HG02759 (cell line): ENCODE data around the gene SOAT2.
"Not testable (repeated sequence)": the region's sequence is repeated elsewhere in the genome, so short reads cannot be mapped to it uniquely, and the experiment has no call there.

Experiments used
- ATAC-seq: cut with Tn5 transposase; IDR thresholded peaks from one replicate; pipeline ENCODE4 v1.9.1; 2021; ENCODE audit warnings: mild to moderate bottlenecking, moderate library complexity; ENCODE audit not compliant: unreplicated experiment

Gene SOAT2

DNA sequence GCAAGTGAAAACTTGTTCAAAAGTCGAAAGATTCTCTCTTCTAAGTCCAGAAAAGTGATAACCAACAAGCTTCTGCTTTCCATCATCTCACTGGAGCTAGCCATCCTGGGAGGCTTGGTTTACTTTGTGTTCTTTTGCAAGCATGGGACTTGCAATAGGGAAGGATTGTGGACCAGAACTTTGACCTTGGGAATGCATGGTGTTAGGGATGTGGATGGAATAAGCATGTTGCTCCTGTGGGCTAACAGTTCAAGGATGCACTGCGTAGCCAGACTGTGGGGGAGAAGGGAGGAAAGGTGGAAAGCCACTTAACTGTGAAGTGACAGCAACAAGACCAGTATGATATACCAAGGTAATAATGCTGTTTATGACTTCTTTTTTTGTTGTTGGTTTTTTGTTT is 28.6 kb downstream of the SOAT2 start:
- no peak for ATAC-seq

DNA sequence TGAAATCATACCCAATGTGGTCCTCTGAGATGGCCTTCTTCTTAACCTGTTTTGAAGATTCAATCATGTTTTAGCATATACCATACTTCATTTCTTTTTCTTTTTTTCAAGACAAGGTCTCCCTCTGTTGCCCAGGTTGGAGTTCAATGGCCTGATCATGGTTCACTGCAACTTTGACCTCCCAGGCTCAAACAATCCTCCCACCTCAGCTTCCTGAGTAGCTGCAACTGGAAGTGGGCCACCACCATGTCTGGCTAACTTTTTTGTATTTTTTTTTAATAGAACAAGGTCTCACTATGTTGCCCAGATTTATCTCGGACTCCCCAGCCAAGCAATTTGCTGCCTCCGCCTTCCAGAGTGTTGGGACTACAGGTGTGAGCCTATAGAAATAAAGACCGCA is 30.4 kb downstream of the SOAT2 start:
- ATAC-seq: no peak

DNA sequence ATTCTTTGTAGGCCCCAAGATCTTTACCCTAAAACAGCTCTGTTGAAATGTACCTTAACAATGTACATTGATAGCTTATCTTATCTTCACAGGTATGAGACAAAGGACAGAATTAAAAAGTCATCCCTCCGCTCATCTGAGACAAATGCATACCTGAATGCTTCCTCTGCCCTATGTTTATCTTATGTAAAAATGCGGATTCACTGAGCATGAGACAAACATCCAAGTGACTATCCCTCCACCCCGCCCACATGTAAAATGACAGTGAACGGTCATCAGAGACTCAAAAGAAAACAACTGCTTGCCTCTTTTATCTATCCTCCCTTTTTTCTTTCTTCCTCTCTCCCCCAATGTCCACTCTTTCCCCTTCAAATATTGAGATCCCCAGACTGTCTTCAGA is 40.1 kb downstream of the SOAT2 start:
- ATAC-seq: no peak

DNA sequence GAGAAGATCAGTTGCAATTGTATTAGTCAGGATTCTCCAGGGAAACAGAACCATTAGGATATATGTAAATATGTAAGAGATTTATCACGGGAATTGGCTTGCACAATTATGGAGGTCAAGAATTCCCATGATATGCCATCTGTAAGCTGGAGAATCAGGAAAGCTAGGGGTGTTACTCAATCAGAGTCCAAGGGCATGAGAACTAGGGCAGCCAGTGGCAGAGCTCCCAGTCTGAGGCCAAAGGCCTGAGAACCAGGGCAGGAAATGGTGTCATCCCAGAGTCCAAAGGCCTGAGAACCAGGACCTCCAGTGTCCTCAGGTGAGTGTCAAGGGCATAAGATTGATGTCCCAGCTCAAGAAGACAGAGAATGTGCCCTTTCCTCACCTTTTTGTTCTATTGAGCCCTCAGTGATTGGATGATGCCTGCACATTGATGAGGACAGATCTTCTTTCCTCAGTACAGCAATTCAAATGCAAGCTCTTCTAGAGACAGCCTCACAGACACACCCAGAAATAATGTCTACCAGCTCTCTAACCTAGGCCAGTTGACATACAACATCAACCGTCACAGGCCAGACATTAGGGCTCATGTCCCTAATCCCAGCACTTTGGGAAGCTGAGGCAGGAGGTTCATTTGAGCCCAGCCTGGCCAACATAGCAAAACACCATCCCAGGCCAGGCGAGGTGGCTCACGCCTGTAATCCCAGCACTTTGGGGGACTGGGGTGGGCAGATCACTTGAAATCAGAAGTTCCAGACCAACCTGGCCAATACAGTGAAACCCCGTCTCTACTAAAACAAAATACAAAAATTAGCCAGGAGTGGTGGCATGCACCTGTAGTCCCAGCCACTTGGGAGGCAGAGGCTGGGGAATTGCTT is 42.3 kb downstream of the SOAT2 start:
- no peak for ATAC-seq

DNA sequence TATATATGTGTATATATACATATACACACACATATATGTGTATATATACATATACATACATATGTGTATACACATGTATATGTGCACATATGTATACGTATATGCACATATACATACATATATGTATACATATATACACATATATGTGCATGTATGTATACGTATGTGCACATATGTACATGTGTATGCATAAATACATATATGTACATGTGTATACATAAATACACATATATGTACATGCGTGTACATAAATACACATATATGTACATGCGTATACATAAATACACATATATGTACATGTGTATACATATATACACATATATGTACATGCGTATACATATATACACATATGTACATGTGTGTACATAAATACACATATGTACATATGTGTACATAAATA is 43.9 kb downstream of the SOAT2 start:
- no peak for ATAC-seq

DNA sequence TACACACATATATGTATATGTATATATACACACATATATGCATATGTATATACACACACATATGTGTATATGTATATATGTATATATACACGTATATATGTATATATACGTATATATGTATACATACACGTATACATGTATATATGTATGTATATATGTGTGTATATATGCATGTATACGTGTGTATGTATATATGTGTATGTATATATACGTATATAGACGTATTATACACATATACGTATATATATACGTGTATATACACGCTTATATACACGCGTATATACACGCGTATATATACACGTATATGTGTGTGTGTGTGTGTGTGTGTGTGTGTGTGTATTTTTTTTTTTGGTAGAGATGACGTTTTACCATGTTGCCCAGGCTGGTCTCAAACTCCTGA is 44.4 kb downstream of the SOAT2 start:
- ATAC-seq: no peak

DNA sequence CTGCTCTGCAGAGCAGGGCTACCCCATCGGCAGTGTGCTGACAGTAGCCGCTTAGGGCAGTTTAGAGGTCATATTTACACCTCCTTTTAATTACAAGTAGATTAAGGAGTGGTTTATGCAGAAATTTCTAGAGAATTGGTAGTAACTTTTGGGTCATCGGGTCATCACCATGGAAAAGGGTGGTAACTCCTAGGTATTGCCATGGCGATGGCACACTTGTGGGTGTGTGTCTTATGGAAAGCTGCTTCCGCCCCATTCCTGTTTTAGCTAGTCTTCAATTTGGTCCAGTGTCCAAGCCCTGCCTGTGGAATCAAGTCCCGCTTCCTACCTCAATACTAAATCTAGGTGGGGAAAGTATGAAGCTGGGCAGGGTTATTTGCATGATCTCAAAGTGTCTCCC is 47.8 kb downstream of the SOAT2 start:
- no peak for ATAC-seq

DNA sequence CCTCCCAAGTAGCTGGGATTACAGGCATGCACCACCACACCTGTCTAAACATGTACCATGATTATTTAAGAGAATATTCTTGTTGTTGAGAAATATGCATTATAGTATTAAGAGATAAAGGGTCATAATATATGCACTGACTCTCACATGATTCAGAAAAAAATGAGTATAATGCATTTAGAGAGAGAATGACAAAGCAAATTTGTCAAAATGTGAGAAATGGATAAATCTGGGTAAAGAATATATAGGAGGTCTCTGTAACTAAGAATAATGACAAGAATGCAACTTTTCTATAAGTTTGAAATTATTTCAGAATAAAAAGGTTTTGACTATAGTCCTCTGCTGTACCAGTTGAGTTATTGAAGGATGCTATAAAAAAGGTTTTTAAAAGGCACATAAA is 49.1 kb downstream of the SOAT2 start:
- ATAC-seq: no peak

DNA sequence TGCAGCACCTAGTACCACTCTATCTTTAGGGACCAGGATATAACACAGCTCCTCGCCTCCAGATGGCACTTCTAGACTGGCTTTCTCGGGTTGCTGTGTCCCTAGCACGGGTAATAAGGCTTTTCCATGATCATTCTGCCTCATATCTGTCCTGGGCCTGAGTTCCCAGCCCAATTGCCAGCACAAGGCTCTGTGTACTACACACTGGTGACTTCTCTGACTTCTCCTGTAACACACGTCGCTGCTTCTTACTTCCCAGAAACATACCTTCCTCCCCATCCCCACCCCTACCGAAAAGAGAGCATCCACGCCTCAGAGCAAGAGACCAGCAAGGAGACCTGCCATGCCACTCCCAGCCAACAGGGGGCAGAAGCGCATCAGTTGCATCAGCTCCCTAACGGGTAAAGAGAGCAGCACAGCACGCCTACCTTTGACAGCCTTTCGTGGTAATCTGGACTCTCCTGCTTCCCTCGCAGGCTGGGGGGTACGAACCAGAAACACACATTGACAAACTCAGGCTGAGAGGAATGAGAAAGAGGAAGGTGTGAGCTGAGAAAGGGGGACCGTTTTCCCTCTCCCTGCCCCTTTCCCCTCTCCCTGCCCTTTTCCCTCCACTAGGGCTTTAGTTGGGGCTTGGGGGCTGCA is 56.0 kb downstream of the SOAT2 start:
- peak; percentile 57 for ATAC-seq

DNA sequence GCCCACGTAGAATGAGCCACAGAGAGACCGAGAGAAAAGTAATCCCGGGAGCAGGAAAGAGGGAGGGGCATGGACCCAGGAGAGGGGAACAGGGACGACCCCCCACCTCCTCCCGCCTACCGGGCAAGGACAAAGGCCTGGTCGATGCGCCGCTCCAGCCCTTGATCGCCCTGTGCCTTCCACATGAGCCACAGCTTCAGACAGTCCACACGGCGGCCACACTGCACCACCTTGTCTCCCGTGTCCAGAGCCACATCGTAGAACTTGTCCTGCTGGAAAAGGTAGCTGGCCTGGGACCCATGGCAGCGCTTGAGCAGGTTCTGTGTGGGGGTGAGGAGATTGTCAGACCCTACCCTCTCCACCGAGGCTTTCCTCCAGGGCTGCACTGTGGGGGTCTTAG is 56.7 kb downstream of the SOAT2 start:
- no peak for ATAC-seq

DNA sequence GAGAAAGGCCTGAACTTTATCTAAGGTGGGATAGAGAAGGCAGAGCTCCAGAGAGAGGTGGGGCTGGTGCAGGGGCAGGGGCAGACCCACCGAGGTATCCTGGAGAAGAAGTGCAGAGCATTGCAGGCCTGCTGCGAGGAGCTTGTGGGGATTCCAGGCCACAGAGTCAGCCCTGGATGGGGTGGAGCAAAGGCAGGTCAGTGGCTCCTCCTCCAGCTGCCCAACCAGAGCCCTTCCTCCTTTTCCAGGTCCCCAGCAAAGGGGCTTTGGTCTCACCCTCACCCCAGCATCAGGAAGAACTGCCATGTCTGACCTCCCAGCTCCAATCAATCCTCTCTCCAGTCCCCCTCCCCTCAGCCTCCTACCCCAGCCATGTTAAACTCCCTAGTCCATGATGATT is 57.4 kb downstream of the SOAT2 start:
- ATAC-seq: no peak

DNA sequence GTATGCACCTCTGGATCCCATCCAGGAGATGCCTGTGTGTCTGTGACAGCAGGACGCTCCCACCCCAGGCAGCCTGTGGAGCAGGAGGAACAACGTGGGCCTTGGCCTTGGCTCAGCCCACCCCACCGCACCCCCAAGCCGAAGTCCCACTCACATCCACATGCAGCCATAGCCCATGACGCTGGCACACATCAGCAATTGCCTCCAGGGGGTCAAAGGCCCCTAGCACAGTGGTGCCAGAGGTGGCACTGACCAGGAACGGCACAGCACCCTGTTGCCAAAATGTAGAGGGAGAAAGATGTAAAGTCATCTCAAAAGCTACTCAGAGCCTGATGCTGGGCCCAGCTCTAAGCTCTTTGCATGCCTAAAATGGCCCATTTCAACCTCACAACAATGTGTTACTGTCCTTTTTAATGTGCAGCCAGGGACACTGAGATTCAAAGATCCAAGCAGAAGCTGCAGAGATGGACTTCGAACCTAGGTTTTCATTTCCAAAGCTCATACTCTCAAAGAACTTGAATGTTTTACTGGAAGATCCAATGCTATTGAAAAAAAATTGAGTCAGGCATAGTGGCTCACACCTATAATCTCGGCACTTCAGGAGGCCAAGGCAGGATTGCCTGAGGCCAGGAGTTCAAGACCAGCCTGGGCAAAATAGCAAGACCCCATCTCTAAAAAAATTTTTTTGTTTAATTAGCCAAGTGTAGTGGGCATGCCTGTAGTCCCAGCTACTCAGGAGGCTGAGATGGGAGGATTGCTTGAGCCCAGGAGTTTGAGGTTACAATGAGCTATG is 58.0 kb downstream of the SOAT2 start:
- ATAC-seq: no peak

DNA sequence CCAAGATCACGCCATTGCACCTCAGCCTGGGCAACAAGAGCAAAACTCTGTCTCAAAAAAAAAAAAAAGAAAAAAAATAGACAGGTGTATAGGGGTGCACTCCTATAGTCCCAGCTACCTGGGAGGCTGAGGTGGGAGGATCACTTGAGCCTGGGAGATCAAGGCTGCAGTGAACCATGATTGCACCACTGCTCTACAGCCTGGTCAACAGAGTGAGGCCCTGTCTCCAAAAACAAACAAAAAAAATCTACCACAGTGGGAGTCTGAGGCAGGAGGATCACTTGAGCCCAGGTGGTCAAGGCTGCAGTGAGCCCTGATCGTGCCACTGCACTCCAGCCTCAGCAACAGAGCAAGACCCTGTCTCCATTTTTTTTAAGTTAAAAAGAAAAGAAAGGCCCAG is 59.7 kb downstream of the SOAT2 start:
- not testable (repeated sequence) for ATAC-seq

DNA sequence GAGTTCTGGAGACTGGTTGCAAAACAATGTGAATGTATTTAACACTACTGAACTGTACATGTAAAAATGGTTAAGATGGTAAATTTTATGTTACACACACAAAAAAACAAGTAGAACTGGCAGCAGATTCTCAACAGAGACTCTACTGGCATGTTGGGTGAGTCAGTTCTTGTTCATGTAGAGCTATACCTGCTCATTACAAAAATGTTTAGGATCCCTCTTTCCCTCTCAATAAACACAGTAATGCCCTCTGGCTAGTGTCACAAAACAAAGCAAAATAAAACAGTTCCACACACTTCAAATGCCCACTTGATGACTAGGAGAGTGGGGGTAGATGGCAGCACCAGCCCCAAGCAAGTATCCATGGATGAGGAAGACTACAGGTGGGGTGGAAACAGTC is 63.6 kb downstream of the SOAT2 start:
- ATAC-seq: no peak

DNA sequence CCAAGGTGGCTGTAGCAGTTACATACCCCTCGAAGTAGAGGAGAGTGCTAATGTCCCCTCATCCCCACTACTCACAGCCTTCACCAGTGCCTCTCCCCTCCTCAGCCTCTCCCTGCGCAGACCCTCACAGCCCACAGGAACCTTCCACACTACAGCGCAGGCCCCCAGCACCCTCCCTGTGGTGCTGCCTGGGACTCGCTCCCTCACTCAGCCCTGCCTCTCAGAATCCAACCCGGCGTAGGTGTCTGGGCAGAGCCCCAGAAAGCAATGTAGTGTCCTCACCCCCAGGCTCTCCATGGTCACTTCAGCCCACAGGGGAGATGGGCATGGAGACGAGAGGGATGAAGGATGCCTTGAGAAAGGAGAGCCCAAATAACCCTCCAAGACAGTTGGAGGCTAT is 66.4 kb downstream of the SOAT2 start:
- no peak for ATAC-seq

DNA sequence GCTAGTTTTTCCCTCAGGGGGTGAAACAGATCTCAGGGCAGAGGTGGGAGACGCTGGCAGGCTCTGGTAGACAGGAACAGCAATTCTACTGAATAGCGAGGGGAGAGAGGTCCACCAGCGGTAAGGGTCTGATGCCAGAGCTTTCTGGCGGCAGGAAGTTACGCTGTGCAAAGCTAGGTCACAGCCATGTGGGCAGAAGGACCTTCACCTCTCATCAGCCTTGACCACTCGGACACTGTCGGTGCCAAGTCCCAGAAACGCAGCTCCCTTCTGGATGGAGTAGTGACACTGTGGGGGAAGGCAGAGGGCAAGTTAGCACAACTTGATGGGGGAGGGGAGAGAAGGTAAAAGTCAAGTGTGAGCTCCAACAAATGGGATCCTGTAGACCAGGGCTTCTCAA is 66.9 kb downstream of the SOAT2 start:
- no peak for ATAC-seq

DNA sequence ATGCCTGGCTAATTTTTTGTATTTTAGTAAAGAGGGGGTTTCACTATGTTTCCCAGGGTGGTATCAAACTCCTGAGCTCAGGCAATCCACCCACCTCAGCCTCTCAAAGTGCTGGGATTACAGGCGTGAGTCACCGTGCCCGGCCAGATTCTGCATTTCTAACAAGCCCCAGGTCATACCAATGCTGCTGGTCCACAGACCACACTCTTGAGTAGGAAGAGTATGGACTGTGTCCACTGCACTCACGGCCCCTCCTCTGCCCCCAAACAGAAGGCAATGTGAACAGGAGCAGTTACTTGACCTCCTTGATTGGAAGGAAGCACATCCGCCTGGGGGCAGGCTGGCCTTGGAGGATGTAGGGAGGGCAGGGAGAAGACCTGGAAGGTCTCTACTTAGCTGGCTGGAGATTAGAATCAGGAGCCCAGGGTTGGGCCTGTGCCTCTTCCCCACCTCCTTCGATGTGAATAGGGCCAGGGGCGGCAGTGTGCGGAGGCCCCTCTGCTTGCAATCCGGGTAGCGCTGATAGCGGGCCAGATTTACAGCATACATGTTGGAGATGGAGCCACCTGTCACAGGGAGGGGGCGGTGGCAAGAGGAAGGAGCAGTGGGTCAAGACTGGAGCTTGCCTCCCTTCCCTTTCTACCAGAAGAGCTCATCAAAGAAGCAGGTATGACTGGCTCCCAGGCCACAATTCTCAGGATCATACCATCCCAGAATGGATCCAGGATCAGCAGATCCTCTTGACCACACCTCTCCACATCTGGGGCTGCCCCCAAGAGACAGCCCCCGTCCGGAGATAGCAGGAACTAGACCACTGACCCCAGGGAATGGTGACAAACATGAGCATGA is 67.8 kb downstream of the SOAT2 start:
- ATAC-seq: no peak

DNA sequence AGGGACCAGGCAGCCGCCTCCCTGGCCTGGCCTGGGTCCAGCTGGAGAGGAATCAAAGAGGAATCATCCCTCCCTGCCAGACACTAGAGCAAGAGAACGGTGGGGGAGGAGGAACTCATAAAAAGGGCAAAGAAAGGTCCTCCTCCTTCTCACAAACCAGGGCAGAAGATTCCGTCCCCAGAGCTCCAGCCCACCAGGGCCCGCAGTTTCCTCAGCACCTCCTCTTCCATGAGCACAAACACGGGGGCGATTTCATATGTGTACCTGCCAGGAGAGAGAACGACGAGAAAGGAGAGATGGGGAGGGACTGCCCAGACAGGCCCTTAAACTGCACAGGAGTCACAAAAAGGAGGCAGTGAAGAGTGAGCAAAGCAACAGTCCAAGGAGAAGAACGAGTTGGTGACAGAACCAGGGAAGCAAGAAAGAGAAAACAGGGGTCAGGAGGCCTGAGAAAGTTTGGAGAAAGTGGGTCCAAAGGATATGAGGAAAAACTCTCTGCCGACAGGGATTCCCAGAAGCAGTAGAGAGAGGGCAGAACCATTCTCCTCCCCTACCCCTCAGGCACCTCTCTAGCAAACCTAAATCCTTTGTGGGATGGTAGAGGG is 68.5 kb downstream of the SOAT2 start:
- no peak for ATAC-seq

DNA sequence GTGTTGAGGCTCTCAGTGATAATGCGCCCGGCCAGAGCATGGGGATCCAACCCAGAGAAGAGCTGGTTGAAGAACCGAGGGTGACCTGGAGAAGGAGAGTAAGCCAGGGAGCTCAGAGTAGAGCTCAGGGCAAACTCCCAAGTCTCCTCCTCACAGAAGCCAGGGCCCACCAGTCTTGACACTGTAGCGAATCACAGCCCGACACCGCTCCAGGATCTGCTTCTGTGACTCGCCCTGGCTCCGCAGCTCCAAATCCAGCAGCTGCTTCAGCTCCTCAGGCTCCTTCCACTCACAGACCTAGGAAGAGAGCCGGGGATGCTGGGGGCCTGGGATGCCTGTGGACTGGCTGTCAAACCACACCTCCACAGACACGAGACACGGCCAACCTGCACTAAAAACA is 69.1 kb downstream of the SOAT2 start:
- no peak for ATAC-seq

DNA sequence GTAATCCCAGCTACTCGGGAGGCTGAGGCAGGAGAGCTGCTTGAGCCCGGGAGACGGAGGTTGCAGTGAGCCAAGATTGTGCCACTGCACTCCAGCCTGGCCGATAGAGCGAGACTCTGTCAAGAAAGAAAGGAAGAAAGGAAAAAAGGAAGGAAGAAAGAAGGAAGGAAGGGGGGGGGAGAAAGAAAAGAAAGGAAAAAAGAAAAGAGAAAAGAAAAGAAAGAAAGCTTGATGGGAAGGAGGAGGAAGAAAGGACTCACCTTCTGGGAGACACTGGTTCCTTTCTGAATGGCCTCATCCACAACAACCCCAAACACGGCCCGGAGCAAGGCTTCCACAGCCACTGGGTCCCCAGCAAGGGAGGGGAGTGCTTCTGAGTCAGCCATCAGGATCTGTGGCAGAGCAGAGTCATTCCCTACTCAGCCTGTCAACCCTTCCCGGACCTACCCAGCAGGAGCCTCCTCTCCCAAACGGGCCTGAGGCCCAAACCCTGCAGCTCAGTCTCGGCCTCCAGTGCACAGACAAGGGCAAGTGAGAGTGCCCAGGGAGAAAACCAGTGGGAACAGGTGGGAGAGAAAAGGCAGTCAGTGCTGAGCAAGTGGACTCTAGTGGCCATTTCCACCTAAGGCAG is 69.9 kb downstream of the SOAT2 start:
- ATAC-seq: no peak
